GM13977 (cell line): ENCODE results near the gene LEF1.
A peak's percentile ranks its signal among the peaks of the same experiment; 100 is the strongest.

Experiments used
- DNase-seq: peaks from one replicate; pipeline ENCODE4 v3.0.0; 2012; ENCODE audit warnings: low spot score
- CTCF ChIP-seq: IDR thresholded peaks from 2 replicates; pipeline ENCODE4 v1.5.1; 2012; ENCODE audit warnings: mild to moderate bottlenecking, control low read depth; ENCODE audit not compliant: insufficient read depth; ENCODE audit errors: extremely low read depth, missing control alignments
- in situ Hi-C: fragments of 300-500 bp; cut with MboI; formaldehyde crosslinking; loops from one replicate; pipeline ENCODE4 v1.12.0; 2022; ENCODE audit warnings: low sequenced_read_pairs, low pct_unique_long_range_greater_than_20kb, mixed read lengths, inconsistent platforms; ENCODE audit not compliant: unreplicated experiment

LEF1 gene

GRCh38 chr4:108036213-108036612 lies 132.5 kb downstream of the LEF1 start:
- DNase-seq, result peak; percentile 64
- no peak for TF ChIP-seq CTCF
- in situ Hi-C loops, result no loop called here

GRCh38 chr4:108035691-108036090 lies 133.0 kb downstream of the LEF1 start:
- in situ Hi-C loops, result no loop called here
- no peak for TF ChIP-seq CTCF

DNA sequence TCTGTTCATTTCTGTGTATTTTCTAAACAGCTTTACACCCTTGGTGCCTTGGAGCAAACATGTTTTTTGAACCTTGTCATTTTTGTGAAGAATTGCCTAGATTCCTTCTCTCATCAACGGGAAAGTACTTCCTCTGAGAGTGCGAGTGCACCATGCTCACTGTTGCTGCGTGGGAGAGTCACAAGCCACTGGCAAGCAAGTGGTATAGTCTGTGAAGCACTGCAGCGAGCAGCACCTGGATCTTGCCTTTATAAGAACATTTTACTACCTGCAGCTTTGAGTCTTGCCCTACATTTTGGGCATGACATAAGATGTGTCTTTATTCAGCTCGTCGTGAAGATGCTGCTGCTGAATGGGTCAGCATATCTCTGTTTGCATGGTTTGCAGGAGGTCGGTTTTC lies 134.2 kb downstream of the LEF1 start:
- TF ChIP-seq CTCF, result no peak
- in situ Hi-C loops, result no loop called here
- DNase-seq, result no peak

More at GRCh38 chr4:108035691-108036090, 133.0 kb downstream of the LEF1 start:
- DNase-seq, result no peak

GRCh38 chr4:108033348-108033747 lies 135.4 kb downstream of the LEF1 start:
- DNase-seq, result no peak
- in situ Hi-C loops, result no loop called here
- no peak for TF ChIP-seq CTCF

DNA sequence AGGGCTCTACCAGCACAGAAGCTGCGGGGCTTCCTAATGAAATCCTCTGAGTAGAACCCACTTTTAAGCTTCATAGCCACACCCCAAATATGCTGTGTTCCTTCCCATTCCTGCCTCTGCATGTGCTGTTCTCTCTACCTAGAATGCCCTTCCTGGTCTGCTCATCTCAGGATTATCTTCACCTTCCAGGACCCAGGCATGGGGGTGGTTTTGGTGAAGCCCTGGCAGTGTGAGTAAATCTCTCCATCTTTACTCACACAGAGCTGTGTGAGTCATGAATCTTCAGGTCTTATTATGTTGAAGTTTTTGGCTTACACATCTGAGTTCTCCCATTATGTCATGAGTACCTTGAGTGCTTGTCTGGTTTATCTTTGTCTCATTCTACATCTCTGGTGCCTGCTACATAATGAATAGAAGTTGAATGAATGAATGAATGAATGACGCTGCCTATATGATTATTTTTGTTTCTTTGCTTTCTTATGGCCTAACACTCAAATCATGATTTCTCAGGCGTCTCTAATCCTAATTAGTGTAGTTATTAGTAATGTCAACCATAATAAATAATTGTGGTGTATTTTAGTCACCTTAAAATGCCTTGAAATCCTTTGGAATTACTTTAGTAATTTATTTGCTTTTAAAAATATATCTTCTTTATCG lies 137.2 kb downstream of the LEF1 start:
- in situ Hi-C loops, result no loop called here
- no peak for TF ChIP-seq CTCF
- no peak for DNase-seq

- peak; percentile 85 for TF ChIP-seq CTCF
- in situ Hi-C loops, result no loop called here
- DNase-seq, result peak; percentile 70
Measured at GRCh38 chr4:108030332-108030731, 138.4 kb downstream of the LEF1 start.
